Brain microvascular endothelial cell (primary cell): ENCODE results near the gene SLC23A3.

Experiments used
- DNase-seq: peaks from one replicate; pipeline ENCODE4 v3.0.0-alpha.2; 2020
- H3K27ac ChIP-seq: fragments of 250-450 bp; sonication (Bioruptor Pico); 2 replicates; pipeline ENCODE4 v1.5.1; 2020; ENCODE audit warnings: mild to moderate bottlenecking, moderate library complexity
- H3K27me3 ChIP-seq: fragments of 250-450 bp; sonication (Bioruptor Pico); replicated peaks from 2 replicates; pipeline ENCODE4 v1.5.1; 2020; ENCODE audit warnings: mild to moderate bottlenecking
- H3K36me3 ChIP-seq: fragments of 250-450 bp; sonication (Bioruptor Pico); replicated peaks from 2 replicates; pipeline ENCODE4 v1.5.1; 2020; ENCODE audit warnings: mild to moderate bottlenecking
- H3K4me3 ChIP-seq: 2 replicates; pipeline ENCODE4 v1.5.1; 2011; ENCODE audit warnings: low read depth, mild to moderate bottlenecking, control low read depth, low read length, moderate library complexity
- in situ Hi-C: cut with HindIII; loops from 2 replicates; pipeline ENCODE4 v1.10.0; 2017; ENCODE audit warnings: low sequenced_read_pairs, low pct_ligation_motif_present
- TF ChIP-seq, protein P1 (sequence below): IDR thresholded peaks from 2 replicates; pipeline ENCODE4 v1.5.1; 2011; ENCODE audit warnings: low read depth, mild to moderate bottlenecking, moderate library complexity, low read length, control low read depth, inconsistent platforms; ENCODE audit errors: missing control alignments

Gene SLC23A3

DNA sequence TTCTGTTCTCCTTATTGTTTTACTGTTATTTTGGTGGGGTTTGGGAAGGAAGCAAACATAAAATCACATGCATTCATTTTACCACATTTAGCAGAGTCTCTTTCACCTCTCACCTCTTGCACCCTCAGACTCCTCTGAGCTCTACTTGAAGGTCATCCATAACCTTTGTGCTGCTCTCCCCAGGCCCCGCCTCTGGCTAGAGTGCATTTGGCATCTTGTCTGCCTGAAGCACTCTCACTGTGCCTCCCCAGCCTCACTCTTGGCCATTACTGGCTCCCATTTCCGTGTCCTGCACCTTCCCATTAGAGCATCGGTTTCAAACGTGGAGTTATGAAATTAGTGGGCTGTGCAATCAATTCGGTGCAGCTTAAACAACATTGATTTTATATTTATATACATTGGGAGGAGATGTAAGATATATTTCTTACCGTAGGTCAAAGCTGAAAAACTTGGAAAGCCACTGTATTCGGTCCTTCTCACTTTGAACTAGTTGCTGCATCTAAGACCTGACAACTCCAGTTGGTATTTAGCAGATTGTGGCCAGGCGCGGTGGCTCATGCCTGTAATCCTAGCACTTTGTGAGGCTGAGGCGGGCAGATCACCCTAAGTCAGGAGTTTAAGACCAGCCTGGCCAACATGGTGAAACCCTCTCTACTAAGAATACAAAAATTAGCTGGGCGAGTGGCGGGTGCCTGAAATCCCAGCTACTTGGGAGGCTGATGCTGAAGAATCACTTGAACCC is 29.8 kb upstream of the SLC23A3 start:
- Histone ChIP-seq H3K27me3 (no peaks in the 10 kb centered on the region), H3K4me3 (no peak overlapping the region), H3K36me3 (no peaks in the 10 kb centered on the region), H3K27ac (no peak overlapping the region)
- DNase-seq = no peak
- in situ Hi-C loops = no loop called here
- TF ChIP-seq, protein P1, sequence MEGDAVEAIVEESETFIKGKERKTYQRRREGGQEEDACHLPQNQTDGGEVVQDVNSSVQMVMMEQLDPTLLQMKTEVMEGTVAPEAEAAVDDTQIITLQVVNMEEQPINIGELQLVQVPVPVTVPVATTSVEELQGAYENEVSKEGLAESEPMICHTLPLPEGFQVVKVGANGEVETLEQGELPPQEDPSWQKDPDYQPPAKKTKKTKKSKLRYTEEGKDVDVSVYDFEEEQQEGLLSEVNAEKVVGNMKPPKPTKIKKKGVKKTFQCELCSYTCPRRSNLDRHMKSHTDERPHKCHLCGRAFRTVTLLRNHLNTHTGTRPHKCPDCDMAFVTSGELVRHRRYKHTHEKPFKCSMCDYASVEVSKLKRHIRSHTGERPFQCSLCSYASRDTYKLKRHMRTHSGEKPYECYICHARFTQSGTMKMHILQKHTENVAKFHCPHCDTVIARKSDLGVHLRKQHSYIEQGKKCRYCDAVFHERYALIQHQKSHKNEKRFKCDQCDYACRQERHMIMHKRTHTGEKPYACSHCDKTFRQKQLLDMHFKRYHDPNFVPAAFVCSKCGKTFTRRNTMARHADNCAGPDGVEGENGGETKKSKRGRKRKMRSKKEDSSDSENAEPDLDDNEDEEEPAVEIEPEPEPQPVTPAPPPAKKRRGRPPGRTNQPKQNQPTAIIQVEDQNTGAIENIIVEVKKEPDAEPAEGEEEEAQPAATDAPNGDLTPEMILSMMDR = no peak

DNA sequence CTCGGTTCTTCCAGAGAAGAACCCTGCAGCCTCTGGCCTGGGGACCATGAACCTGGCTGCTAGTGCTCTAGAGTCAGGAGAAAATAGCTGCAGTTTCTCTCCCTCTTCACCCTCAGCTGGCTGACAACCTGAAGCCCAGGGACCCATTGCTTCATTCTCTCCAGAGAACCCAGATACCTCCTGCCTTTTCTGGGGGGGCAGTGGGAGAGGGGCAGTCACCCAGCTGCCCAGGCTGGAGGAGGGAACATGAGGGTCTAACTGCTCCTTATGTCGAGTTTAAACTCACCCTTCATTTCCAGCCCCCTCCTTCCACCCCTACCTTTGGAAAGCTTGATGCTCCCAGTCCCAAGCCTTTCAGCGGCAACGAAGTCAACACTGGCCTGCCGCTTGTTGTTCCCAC is 29.1 kb upstream of the SLC23A3 start:
- no peaks in the 10 kb centered on the region for H3K36me3 ChIP-seq
- in situ Hi-C loops = no loop called here
- no peak overlapping the region for H3K4me3 ChIP-seq
- no peak overlapping the region for H3K27ac ChIP-seq
- DNase-seq = no peak
- no peaks in the 10 kb centered on the region for H3K27me3 ChIP-seq
- TF ChIP-seq, protein P1 = no peak

DNA sequence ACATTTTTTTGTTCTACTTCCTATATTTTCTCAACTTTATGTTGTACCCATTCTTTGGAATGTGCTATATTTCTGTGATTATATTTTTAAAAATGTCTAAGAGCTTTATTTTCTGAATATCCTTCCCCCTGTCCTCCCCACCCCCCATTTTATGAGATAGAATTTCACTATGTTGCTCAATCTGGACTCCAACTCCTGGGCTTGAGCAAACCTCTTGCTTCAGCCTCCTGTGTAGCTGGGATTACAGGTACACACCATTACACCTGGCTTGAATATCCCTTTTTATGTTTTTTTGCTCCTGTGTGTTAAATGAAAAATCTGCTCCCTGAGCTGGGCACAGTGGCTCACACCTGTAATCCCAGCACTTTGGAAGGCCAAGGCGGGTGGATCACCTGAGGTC is 27.6 kb upstream of the SLC23A3 start:
- no peak for DNase-seq
- TF ChIP-seq, protein P1 = no peak
- Histone ChIP-seq H3K36me3 (no peaks in the 10 kb centered on the region), H3K4me3 (no peak overlapping the region), H3K27me3 (no peaks in the 10 kb centered on the region), H3K27ac (no peak overlapping the region)
- in situ Hi-C loops = no loop called here

DNA sequence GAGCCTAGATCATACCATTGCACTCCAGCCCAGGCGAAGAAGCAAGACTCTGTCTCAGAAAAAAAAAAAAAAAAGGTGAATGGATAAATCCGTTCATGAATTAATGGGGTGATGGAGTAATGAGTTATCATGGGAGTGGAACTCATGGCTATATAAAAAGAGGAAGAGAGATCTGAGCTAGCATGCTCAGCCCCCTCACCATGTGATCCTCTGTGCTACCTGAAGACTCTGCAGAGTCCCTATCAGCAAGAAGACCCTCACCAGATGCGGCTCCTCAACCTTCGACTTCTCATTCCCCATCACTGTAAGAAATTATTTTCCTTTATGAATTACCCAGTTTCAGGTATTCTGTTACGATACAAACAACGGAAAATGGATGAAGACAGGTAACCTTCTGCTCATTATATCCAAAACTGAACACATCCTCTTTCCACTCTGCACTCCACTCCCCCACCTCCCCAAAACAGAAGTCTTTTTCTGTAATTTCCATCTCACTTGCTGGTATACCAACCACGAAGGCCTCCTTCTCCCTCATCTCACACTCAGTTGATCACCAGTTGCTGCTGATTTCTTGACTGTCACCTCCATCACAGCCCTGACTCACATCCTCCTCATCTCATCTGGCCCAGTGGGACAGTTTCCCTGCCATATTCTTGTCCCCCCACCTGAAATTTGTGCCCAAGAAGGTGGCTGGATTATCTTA is 17.1 kb upstream of the SLC23A3 start:
- TF ChIP-seq, protein P1 = no peak
- H3K27ac ChIP-seq = no peak overlapping the region
- no peaks in the 10 kb centered on the region for H3K27me3 ChIP-seq
- in situ Hi-C loops = no loop called here
- no peak for DNase-seq
- H3K4me3 ChIP-seq = no peak overlapping the region
- H3K36me3 ChIP-seq = peaks cover 23% of the 10 kb centered on the region

DNA sequence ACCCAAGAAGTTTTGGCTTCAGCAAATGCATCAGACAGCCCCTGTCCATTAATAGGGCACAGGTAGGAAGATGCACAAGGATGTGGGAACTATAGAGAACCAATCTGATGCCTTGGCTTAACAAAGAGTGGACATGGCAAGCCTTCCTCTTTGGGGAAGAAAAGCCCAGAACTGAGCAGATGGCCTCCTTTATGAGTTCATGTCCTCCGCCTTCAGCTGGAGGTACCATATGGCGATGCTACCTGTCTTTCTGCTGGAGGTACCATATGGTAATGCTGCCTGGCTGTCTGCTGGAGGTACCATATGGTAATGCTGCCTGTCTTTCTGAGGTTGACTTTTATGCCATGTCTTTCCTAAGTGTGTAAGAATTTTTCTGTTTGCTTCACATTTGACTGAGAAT is 14.3 kb upstream of the SLC23A3 start:
- TF ChIP-seq, protein P1 = no peak
- Histone ChIP-seq H3K27ac (no peak overlapping the region), H3K4me3 (no peak overlapping the region), H3K36me3 (peaks cover 31% of the 10 kb centered on the region), H3K27me3 (no peaks in the 10 kb centered on the region)
- DNase-seq = no peak
- in situ Hi-C loops = no loop called here
